DMS53 treated with DMSO at 0.1 percent for 48 hours (cell line): ENCODE data around the gene TFDP1.

ENCODE experiments used
- DNase-seq: peaks from one replicate; lab custom pipeline; 2025; ENCODE audit not compliant: unreplicated experiment; lab: John Stamatoyannopoulos, UW

The TFDP1 gene

GRCh38 chr13:113630296-113630695 is 45.7 kb downstream of the TFDP1 start:
- DNase-seq, result no peak

DNA sequence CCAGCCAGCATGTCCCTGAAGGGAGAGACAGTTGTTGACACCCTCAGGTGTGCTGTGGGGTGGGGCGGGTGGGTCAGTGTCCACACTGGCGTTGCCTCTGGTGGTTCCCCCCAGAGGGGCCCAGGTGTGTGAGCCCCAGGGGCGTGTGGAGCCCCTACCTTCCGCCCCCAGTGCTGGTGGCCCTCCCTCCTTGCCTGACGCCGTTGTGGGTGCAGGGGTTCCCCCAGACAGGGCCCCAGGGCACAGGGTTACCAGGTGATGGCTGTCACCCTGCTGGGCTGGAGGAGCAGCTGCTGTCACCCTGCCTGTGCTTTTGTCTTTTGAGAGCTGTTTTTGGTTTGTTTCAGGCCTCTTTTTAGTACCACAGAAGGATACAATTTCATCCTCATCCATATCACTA is 46.3 kb downstream of the TFDP1 start:
- DNase-seq, result no peak

DNA sequence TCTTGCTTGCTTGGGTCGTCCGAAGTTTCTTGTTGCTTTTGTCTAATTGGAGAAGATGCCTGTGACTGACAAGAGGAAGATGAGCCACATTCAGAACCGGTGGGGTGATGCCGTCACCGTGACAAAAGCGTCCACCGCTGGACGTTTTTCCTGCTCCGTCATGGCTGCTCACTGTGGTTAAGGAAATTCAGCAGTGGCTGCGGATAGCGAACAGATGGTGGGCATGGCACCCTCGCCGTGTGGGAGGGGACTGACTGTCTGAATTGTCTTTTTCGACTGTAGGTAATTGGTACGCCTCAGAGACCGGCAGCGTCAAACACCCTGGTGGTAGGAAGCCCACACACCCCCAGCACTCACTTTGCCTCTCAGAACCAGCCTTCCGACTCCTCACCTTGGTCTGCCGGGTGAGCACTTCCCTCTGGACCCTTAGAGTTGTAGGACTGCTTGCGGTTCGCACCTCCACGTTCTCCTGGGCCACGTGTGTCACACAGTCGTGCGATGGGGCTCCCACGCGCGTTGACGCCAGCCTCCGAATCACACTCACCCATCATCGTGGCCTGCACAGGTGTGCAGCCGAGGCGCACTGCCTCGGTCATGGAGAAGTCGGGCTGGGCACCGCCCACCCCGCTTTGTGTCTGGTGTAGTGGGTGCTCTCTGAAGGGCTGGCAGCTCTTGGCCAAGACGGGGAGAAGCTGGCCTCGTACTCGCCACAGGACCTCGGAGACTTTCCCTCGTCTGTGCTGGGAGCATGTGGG is 47.0 kb downstream of the TFDP1 start:
- DNase-seq, result no peak

DNA sequence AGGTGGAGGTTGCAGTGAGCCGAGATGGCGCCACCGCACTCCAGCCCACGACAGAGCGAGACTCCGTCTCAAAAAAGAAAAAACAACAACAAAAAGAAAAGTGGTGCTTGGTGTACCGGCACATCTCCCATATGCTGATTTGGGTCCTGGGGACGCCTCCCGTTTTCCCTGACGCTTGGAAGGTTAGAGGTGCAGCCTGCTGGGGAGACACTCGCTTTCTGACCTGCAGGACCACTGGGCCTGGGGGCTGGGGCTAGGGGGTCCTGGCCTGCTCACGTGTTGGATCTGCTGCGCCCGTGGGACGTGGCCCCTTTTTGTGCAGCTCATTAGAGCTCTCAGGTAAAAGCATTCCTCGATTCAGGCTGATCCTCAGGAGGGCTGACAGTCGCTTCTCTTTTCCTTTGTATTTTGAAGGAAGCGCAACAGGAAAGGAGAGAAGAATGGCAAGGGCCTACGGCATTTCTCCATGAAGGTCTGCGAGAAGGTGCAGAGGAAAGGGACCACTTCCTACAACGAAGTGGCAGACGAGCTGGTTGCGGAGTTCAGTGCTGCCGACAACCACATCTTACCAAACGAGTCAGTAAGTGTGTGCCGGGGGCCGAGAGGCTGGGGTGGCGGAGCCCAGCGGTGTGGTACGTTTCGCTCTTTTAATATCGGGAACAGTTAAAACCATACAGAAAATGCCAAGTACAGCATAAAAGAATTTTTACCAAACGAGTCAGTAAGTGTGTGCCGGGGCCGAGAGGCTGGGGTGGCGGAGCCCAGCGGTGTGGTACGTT is 48.3 kb downstream of the TFDP1 start:
- DNase-seq, result no peak

- DNase-seq, result no peak
These were observed 48.9 kb downstream of the TFDP1 start for GRCh38 chr13:113633485-113633873.

- DNase-seq, result no peak
These were observed 49.9 kb downstream of the TFDP1 start for GRCh38 chr13:113634279-113635047.

DNA sequence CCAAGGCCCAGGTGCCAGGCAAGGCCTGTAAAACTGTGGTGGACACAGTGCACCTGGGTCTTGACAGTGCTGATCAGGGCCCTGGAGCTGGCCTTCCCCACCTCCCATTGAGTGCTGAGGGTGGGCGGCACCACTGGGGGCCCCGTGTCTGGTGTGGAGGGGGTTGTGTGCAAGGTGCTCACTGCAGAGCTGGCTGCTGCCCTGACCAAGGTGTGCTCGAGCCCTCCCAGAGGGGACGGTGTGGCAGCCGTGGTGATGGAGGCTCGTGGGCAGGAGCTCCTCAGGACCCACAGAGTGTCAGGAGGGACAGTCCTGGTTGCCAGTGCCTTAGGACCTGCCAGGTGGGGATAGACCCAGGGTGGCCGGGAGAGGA is 50.5 kb downstream of the TFDP1 start:
- no peak for DNase-seq

DNA sequence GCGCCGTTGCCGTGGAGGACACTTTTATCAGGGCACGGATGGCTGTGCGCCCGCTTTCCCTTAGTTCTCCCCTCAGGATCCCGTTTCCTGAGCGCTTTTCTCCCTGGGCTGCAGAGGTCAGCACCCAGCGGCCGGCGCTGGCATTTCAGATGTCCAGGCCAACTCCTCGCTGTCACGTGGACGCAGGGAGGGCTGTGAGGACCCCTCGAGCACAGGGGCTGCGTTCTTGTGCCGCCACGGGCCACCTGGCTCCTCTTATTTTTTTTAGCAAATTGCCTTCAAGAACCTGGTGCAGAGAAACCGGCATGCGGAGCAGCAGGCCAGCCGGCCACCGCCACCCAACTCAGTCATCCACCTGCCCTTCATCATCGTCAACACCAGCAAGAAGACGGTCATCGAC is 51.2 kb downstream of the TFDP1 start:
- DNase-seq, result no peak

DNA sequence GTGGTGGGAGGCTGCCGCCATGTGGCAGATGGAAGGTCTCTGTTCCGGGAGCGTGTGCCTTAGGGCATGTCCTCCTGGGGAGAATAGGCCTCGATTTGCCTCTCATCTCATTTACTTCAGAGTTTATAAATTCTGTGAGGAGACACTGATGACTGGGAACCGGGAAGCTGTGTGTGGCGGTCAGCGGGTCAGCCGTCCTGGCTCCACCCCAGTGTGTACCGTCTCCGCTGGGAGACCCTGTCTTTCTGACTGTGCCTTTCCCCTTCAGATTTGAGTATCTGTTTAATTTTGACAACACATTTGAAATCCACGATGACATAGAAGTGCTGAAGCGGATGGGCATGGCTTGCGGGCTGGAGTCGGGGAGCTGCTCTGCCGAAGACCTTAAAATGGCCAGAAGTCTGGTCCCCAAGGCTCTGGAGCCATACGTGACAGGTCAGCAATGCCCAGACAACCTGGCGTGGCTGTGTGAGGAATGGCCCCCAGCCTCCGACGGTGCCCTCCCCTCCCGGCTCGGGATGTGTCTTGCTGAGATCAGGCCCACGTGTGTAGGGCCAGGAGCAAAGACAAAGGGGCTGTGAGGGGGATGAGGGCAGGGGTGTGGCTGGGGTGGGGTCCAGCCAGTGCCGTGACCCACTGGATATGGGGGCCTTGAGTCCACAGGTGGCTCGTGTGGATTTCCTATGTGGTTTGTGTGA is 51.9 kb downstream of the TFDP1 start:
- DNase-seq, result no peak

DNA sequence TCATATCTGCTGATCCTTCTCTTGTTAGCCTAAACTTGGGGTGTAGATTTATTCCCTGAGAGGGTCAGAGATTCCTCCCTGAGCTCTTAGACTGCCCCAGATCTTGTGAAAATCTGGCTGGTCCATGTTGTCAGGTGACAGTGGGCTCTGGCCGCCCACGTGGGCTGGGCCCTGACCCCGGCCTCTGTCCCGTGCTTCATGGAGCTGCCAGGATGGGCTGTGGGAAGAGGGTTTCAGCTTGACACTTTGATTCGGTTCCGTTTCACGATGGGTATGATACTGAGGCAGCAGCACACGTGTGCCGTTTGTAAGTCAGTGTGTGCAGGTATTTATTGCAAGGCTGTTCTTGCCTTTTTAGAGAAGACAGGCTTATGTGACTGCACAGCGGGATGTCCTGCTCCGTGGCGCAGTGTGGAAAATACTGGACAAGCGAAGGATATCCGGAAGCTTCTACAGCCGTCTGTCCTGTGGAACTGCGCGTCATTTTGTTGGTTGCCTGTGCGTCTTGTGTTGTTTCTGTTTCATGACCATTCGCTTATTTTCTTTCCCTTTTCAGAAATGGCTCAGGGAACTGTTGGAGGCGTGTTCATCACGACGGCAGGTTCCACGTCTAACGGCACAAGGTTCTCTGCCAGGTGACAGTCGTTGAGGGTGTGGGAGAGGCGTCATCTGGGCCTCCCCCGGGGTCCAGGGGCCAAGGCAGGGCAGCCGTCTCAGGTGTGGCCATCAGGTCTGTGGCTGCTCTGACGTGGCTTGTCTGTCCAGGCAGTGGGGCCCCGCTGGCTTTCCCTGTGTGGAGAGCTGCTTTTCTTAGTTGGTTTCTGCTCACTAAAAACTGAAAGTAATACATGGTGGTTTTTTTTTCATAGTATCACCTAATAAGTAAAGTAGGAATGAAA is 53.0 kb downstream of the TFDP1 start:
- DNase-seq, result no peak

DNA sequence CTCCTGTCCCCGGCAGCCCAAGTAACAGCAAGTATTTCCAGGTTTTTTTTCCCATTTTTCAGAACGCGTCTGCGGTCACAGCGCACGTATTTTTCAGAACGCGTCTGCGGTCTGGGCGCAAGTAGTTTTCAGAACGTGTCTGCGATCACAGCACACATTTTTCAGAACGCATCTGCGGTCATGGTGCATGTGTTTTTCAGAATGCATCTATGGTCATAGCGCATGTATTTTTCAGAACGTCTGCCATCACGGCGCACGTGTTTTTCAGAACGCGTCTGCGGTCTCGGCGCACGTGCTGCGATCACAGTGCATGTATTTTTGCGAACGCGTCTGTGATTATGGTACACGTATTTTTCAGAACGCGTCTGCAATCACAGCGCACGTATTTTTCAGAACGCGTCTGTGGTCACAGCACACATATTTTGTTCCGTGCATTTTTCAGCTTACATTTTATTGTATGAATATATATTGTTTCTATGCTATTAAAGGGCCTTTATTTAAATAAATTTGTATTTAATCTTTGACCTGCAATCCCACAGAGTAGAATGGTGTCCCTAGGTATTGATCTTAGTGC is 53.7 kb downstream of the TFDP1 start:
- DNase-seq, result no peak

DNA sequence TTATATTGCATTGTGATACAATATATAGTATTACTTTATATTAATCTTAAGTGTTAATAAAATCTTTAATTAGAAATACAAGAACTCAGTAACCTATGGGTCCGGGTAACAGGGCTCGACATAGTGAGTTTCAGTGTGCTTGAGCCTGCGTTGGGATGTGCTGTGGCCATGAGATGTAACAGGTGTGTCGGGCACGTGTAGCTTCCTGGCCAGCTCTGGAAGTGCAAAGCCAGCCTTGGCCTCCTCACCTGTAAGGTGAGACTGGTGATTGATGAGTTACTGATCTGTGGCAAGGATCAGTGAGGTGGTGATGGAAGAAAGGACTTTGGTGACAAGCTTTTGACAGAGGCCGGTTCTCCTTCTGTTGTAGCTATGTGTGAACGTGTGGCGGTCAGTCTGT is 54.3 kb downstream of the TFDP1 start:
- DNase-seq, result no peak

DNA sequence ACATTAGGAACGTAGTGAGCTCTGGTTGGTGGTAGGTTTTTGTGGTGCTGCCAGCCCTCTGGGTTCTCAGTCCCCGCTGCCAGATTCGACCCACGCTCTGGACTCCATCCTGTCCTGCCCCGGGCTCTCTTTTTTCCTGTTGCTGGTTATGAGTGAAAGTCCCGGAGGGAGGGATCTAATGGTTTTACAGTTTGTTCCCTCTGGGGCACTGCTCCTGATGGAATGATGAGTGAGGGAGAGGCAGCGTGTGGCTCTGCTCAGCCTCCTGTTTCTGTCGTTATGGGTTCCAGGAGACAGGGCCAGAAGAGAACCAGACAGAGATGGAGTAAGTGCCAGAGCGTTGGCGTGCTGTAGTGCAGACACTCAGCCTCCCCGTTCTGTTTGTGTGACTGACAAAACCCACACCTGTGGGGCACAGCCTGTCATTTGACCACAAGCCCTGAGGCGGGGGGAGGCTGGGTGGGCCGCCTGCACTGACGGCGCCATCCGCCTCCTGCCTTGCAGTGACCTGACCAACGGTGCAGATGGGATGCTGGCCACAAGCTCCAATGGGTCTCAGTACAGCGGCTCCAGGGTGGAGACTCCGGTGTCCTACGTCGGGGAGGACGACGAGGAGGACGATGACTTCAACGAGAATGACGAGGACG is 55.2 kb downstream of the TFDP1 start:
- DNase-seq, result no peak

- no peak for DNase-seq
These were observed 56.9 kb downstream of the TFDP1 start for GRCh38 chr13:113641426-113641825.

GRCh38 chr13:113642563-113642962 is 58.0 kb downstream of the TFDP1 start:
- no peak for DNase-seq

DNA sequence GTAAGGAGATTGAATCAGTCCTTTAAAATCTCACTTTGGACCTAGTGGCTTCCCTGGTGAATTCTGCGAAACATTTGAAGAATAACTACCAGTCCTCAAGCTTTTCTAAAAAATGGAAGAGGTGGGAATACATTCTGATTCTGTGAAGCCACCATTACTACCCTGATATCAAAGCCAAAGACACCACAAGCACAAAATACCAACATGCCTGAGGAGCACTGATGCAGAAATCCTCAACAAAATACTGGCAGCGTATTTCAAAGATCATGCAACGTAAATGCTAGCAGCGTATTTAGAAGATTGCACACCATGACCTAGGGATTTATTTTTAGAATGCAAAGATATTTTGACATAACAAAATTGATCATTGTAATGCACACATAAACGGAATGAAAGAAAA is 59.0 kb downstream of the TFDP1 start:
- no peak for DNase-seq

DNA sequence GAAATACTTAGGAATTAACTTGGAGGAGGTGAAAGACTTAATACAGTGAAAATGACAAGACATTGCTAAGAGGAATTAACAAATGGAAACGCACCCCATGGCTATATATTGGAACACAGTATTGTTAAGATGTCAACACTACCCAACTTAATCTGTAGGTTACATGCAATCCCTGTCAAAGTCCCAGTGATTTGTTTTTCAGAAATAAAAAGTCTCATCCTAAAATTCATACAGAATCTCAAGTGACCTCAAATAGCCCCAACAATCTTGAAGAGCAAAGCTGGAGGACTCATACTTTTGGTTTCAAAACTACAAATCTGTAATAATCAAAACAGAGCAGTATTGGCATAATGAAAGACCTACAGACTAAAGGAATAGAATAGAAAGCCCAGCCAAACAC is 60.2 kb downstream of the TFDP1 start:
- no peak for DNase-seq

GRCh38 chr13:113645329-113645728 is 60.8 kb downstream of the TFDP1 start:
- no peak for DNase-seq

GRCh38 chr13:113646376-113646775 is 61.8 kb downstream of the TFDP1 start:
- DNase-seq, result no peak
